ENCODE results near the gene PKD2. TPM values are rescaled to one million over a fixed set of nuclear protein-coding genes. Genes with fewer than 3 reads are reported as not detected.

The PKD2 gene
- total RNA-seq, 1 experiment from 2014 or later, result 38.4 TPM

DNA sequence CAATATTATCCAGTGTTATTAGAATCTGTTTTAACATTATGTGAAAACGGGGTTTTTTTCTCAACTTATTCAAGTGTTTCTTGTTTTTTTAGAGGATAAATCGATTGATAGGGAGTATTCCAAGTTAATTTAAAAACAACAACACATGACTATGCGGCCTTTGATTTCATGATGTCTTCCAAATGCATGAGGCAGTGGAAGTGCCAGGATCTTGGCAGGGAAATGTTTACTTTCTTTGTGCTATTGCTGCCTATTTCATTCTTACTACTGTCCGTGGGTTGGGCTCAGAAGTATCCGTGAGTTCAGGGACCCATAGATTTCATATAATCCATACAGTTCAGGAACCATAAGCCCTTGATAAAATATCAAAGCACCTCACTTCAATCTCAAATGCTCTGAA, 86.4 kb downstream of the PKD2 start:
- H2BK20ac ChIP-seq (ENCODE audit: low read depth, low read length, poor library complexity, severe bottlenecking), result no peak overlapping the region
- no peaks in the 10 kb centered on the region for H3K9me3 Mint-ChIP-seq
- H3K79me2 ChIP-seq (ENCODE audit: insufficient read depth, low read length), result no peaks in the 10 kb centered on the region
- H3K4me2 ChIP-seq (ENCODE audit: insufficient read depth, insufficient read length, low read length), result no peak overlapping the region
- H2BK12ac ChIP-seq (ENCODE audit: insufficient read length, low read depth, low read length), result no peak overlapping the region
- H3K56ac ChIP-seq (ENCODE audit: insufficient read length, low read depth, low read length), result no peak overlapping the region
- no peak overlapping the region for H2BK5ac ChIP-seq (ENCODE audit: insufficient read length, low read length)
- no peak overlapping the region for H4K8ac ChIP-seq (replicated peaks; ENCODE audit: insufficient read length, low read depth, low read length)
- H2AFZ ChIP-seq (ENCODE audit: low read length), result no peak overlapping the region
- H3K27me3 Mint-ChIP-seq (ENCODE audit: low read depth), result no peaks in the 10 kb centered on the region
- H2BK15ac ChIP-seq (ENCODE audit: low read depth, low read length), result no peak overlapping the region
- H3K4me1 Mint-ChIP-seq, result peaks cover 4 to 7% of the 10 kb centered on the region in 2 experiments
- no peak overlapping the region for H2AK5ac ChIP-seq (ENCODE audit: insufficient read length, low read length)
- no peaks in the 10 kb centered on the region for H3K27me3 ChIP-seq (ENCODE audit: insufficient read depth, low read length)
- H3K36me3 Mint-ChIP-seq (ENCODE audit: insufficient read depth in 1 of 3, low read depth in 3 of 3), result no peaks in the 10 kb centered on the region
- H4K5ac ChIP-seq (ENCODE audit: insufficient read length, low read depth, low read length), result no peak overlapping the region
- no peak overlapping the region for H3K14ac ChIP-seq (ENCODE audit: insufficient read depth, low read length)
- H3K79me1 ChIP-seq (ENCODE audit: insufficient read depth, low read depth, low read length, poor library complexity, severe bottlenecking), result no peaks in the 10 kb centered on the region
- H3K9ac ChIP-seq (ENCODE audit: extremely low read depth, insufficient read length, low read length), result no peak overlapping the region
- H3K4me3 Mint-ChIP-seq, result no peak overlapping the region
- DNase-seq, result no peak
- no peak overlapping the region for H3K27ac ChIP-seq (ENCODE audit: insufficient read length, low read depth, low read length)
- no peaks in the 10 kb centered on the region for H4K20me1 ChIP-seq (ENCODE audit: control insufficient read depth, insufficient read depth, insufficient read length)
- TF ChIP-seq, protein P1, sequence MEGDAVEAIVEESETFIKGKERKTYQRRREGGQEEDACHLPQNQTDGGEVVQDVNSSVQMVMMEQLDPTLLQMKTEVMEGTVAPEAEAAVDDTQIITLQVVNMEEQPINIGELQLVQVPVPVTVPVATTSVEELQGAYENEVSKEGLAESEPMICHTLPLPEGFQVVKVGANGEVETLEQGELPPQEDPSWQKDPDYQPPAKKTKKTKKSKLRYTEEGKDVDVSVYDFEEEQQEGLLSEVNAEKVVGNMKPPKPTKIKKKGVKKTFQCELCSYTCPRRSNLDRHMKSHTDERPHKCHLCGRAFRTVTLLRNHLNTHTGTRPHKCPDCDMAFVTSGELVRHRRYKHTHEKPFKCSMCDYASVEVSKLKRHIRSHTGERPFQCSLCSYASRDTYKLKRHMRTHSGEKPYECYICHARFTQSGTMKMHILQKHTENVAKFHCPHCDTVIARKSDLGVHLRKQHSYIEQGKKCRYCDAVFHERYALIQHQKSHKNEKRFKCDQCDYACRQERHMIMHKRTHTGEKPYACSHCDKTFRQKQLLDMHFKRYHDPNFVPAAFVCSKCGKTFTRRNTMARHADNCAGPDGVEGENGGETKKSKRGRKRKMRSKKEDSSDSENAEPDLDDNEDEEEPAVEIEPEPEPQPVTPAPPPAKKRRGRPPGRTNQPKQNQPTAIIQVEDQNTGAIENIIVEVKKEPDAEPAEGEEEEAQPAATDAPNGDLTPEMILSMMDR (conservative IDR thresholded peaks at IDR 0.05), result no peak
- no peak overlapping the region for H3K4ac ChIP-seq (ENCODE audit: low read depth, low read length)
- H3K23ac ChIP-seq (ENCODE audit: insufficient read length, low read depth, low read length), result no peak overlapping the region
- no peak overlapping the region for H3K27ac Mint-ChIP-seq
- WGBS (ENCODE audit: extremely low coverage, insufficient read length, low lambda C conversion rate), result no CpG with 5 or more reads among the region's 5 CpGs
- H2BK120ac ChIP-seq (ENCODE audit: low read depth, low read length, poor library complexity, severe bottlenecking), result no peak overlapping the region
- no peak overlapping the region for H4K91ac ChIP-seq (ENCODE audit: insufficient read length, low read depth, low read length)
- no peaks in the 10 kb centered on the region for H3K4me1 ChIP-seq (ENCODE audit: insufficient read depth, low read length)
- H3K23me2 ChIP-seq (ENCODE audit: insufficient read length, low read depth, low read length, poor library complexity, severe bottlenecking), result no peaks in the 10 kb centered on the region
- H3K9me3 ChIP-seq (ENCODE audit: control insufficient read depth, low read depth, low read length), result no peaks in the 10 kb centered on the region
- H3K18ac ChIP-seq (ENCODE audit: insufficient read length, low read depth, low read length), result no peak overlapping the region
- H3T11ph ChIP-seq (ENCODE audit: low read length), result no peak overlapping the region
